IPS DF 4.7 (cell line): ENCODE data around the gene BSPH1.
"Not testable (repeated sequence)": the region's sequence is repeated elsewhere in the genome, so short reads cannot be mapped to it uniquely, and the experiment has no call there.

ENCODE experiments used
- DNase-seq: peaks from one replicate; pipeline ENCODE4 v3.0.0-alpha.2; 2013; ENCODE audit warnings: low spot score; ENCODE audit errors: extremely low read depth

Gene BSPH1

DNA sequence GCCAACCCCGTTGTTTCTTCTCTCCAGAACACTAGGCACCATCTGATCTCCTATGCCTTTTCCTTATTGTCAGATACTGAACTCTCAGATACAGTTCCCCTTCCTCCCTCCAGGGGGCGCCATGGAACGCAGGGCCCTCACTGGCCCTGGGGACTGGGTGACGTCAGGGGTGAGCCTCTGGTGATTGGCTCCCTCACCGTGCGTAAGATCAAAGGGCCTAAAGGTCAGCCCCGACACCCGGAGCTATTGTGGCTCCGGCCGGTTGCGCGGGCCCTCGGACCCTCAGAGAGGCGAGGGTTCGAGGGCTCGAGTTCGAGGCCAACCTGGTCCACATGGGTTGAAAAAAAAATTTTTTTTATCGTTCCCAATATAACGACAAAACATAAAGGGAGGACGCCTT, 63.4 kb downstream of the BSPH1 start:
- DNase-seq: not testable (repeated sequence)

DNA sequence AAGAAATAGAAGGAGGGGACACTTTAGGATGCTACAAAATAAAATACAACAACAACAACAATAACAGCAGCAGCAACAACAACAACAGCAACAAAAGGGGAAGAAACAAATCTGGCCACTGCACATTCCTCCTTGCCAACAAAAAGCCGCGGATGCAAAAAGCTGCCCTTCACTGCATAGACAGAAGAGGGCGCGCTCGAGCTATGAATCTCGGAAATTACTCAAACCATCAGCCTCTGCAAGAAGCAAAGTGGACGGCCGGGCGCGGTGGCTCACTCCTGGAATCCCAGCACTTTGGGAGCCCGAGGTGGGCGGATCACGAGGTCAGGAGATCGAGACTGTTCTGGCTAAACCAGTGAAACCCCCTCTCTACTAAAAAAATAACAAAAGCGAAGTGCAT, 71.9 kb downstream of the BSPH1 start:
- not testable (repeated sequence) for DNase-seq
